Measurements from ENCODE around the gene RBMS3. TPM values are rescaled to one million over a fixed set of nuclear protein-coding genes. Genes with fewer than 3 reads are reported as not detected.
"Not testable (repeated sequence)": the region's sequence is repeated elsewhere in the genome, so short reads cannot be mapped to it uniquely, and the experiment has no call there.

The RBMS3 gene
- total RNA-seq, 1 donor from 2014 or later: 22.6 TPM

DNA sequence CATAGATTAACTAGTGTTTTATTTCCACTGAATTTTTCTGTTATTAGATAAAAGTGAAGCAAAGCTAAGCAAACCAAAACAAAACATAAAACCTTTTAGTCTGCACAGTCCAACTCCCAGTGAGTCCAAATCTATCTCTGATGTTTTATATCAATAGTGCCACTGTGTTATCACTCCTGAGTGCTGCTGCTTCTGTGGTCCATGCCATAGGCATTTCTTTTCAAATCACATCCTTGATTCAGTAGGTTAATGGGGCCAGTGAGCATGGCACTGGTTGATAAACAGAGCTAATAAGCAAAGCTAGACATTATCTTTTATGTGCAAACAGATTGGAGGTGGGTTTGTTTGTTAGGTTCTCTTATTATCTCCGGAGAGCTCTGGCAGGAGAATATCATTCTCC, 30.0 kb downstream of the RBMS3 start:
- no peak for DNase-seq (ENCODE audit: low read depth in 2 of 2)

DNA sequence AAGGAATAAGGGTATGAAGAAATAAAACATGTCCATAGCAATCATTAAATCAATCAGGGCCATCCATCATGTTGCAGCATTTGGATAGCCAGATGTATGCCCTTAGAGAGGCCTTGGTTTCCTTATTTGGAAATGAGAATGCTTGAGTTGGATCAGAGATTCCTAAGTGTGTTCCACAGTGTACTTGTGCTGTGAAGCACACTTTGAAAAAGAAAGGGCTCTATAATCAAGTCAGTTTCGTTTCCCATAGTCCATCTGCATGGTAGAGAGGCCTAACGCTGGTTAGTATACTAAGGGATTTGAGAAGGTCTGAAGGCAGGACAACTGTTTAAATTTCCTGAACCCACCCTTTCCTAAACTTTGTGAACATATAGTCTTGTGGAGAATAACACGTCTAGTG, 30.9 kb downstream of the RBMS3 start:
- DNase-seq (ENCODE audit: low read depth in 2 of 2): no peak

DNA sequence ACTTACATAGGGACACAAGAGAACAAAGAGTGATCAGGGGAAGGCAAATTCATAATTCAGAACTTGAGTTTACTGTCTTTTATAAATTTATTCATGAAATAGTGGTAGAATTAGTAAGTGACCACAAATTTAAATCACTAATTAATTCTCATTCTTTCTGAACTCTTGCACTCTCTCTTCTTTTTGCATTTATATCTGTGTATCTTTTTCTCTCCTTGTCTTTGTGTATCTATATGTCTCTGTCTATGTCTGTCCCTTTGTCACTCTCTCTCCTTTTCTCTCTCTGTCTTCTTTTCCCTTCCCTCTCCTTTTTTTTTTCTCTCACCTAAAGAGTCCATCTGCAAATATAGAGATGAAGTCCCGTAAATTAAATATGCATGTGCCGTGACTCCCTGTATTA, 31.5 kb downstream of the RBMS3 start:
- DNase-seq (ENCODE audit: low read depth in 2 of 2): no peak

DNA sequence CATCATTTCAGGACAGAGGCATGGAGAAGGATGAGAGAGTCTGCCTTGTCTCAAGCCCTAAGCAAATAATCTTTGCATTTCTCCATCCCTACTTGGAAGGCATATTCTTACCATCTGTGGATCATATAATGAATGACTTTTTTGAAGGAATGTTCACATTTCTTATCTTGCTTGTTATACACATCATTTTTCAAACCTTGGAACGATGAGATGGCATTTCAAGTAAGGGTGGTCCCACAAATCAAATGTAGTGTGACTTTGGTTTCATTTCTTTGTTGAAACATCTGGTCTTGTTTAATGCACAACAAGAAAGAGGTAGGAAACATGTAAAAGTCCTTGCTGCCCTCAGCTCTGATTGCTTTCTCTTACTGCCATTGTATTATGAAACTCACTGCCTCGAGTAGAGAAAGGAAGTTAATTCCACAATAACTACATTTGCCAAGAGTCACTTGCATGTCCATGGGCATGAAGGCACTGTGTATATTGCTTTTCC, 32.1 kb downstream of the RBMS3 start:
- DNase-seq (ENCODE audit: low read depth in 2 of 2): no peak

DNA sequence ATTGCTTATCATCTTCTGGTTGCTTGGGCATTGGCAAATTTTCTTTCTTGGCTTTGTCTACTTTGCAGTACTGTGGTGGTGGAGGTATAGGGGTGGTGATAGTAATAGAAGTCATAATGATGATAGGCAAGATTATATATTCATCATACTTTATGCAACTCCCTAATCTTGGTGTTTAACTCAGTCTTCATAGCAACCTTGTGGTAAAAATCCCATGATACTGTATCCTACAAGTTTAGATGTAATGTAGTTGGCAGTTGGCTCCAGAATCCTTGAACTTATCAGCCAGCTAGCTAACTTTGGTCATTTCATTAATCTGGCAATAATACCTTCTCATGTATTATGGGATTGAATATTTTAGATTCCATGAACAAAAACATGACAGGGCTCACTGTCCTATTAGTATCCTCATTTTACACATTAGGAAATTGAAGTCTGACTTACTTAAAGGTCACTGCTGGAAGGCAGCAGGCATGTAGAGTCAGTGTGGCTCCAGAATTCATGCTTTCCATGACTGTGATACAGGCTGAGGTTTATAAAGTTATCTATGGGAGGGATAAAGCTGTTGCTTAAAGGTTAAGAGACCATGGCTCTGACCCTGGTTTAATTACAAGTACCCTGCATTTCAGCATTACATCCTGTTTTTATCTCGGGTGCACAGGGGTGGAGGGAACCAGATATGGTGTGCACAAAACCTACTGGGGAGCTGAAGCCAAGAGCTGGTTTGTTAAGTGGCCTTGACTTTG, 33.3 kb downstream of the RBMS3 start:
- no peak for DNase-seq (ENCODE audit: low read depth in 2 of 2)

DNA sequence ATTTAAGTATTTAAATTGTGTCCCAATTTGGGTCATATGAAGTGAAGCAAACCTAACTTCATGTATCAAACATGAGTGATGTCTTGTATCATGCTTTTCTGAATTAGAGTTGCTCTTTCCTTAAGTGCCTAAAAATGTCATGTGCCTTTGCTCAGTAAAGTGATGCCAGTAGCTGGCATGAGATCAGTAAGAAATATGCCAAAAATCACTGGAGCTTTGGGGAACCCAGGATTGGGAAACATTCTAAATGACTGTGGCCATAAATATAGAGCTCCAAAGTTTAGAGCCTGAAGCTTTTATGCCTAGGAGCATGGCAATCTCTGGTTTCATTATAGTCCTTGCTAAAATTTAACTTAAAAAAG, 33.8 kb downstream of the RBMS3 start:
- DNase-seq (ENCODE audit: low read depth in 2 of 2): no peak

DNA sequence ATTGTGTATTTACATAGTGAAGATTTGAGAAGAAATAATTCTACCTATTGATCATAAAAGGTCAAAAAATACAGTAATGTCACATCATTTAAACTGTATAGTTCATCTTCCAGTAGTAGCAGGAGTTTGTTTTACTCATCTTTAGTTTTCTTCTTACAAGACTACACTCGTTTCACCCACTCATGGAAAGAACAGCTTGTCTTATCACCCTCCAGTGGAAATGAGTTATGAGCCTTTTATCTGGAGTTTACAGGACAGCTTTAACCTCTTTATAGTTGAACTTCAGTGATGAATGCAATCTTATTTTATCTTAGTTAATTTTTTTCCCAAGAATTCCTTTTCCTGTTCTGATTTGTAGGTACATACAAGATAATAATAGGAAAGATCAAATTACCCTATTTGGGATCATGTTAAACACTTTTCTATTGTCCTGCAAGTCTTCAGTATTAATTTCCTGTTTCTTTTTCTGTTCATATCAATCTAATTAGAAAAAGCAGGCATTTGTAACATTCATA, 36.8 kb downstream of the RBMS3 start:
- DNase-seq (ENCODE audit: low read depth in 2 of 2): no peak

DNA sequence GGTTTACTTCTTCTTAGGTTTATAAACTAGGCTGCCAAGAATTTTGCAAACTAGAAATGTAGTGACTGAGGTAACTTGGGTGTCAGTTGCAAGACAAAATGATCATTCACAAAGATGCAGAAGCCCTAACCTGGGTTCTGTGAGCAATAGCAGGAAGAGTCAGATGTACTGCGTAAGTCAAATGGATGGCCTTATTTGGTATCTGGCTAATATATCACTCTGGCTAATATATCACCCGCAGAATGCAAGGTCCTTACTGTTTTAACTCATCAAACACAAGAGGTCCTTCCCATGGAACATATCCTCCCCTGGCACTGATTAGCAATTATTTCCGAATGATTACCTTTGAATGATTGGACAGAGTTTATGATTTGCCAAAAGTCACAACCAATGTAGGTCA, 37.4 kb downstream of the RBMS3 start:
- no peak for DNase-seq (ENCODE audit: low read depth in 2 of 2)

DNA sequence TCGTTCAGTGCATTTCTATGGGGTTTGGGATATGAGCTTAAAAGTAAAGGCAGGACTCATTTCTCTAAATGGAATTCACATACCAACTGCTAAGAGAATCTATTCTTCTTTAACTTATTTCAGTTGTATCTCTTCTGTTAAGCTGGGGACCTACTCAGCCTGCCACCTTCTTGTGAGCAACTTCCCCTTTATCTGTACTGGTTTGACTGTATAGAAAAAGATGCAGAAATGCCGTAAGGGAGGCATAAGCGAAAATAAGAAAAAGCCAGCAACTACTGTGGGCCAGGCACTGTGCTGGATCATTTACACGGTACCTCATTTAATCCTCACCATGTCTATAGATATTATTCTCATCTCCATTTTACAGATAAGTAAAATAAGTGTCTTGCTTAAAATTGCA, 38.4 kb downstream of the RBMS3 start:
- no peak for DNase-seq (ENCODE audit: low read depth in 2 of 2)

DNA sequence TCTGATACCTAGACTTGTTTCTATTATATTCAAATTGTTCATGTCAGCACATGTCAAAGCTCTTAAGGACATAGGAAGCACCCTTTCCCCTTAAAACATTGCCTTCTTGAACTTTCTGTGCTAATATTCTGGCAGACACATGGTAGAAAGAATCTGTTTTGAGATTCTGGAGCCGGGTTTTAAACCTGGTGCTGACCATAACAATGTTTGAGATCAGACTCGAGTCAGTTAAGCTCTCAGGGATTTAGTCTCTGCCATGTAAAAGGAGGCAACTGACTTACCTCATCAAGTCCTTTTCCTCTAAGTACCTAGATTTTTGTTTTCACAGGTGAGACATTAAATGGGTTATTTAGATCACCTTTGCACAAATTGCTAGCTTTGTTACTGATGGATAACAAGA, 38.9 kb downstream of the RBMS3 start:
- DNase-seq (ENCODE audit: low read depth in 2 of 2): no peak

DNA sequence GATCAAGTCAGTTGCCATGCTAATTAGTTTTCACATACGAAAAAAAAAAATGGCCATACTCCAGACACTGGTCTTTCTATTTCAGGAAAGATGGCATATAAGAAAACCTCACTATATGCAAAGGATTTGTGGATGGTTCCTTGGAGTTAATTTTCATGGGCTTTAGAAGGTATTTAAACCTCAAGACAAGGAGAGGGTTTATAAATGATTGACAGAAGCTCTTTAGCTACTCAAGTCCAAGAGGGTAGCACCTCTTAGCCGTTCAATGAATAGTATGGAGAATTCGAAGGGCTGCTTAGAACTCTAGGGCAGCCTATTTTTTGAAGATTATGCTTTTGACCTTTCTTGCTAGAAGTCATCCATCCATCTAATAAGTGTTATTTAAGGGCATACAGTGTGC, 41.7 kb downstream of the RBMS3 start:
- DNase-seq (ENCODE audit: low read depth in 2 of 2): no peak

DNA sequence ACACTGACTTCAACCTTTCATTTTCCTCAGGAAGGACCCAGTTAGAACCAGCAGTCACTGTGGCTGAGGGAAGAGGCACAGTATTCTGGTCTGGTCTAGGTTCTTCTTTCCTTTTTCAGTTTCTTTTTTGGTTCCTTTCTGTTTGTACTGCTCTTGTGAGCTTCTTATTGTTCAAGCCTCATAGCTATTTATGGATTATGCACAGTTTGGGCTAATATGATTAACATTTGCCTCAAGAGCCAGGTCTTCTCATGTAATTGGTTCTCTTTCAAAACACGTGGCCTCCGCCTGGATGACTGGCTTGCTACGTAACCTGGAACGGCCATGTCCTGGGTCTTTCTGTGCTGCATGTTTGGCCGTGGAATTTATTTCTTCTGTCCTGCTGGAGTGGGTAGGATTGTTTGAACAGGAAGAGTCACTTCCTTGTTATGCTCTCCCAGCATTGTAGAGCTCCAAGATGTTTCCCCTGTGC, 43.3 kb downstream of the RBMS3 start:
- peak; percentile 83 to 98 for DNase-seq (ENCODE audit: low read depth in 2 of 2)

DNA sequence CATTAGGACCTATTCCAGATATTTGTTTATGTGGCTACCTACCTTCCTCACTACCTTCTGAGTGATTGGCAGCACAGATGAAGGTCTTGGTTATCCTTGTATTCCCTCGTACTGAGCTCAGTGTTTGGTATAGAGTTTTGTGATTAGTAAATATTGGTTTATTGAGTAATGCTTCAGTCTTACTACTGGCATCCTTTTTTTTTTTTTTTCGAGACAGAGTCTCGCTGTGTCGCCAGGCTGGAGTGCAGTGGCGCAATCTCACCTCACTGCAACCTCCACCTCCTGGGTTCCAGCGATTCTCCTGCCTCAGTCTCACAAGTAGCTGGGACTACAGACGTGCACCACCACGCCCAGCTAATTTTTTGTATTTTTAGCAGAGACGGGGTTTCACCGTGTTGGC, 45.7 kb downstream of the RBMS3 start:
- DNase-seq (ENCODE audit: low read depth in 2 of 2): not testable (repeated sequence)

DNA sequence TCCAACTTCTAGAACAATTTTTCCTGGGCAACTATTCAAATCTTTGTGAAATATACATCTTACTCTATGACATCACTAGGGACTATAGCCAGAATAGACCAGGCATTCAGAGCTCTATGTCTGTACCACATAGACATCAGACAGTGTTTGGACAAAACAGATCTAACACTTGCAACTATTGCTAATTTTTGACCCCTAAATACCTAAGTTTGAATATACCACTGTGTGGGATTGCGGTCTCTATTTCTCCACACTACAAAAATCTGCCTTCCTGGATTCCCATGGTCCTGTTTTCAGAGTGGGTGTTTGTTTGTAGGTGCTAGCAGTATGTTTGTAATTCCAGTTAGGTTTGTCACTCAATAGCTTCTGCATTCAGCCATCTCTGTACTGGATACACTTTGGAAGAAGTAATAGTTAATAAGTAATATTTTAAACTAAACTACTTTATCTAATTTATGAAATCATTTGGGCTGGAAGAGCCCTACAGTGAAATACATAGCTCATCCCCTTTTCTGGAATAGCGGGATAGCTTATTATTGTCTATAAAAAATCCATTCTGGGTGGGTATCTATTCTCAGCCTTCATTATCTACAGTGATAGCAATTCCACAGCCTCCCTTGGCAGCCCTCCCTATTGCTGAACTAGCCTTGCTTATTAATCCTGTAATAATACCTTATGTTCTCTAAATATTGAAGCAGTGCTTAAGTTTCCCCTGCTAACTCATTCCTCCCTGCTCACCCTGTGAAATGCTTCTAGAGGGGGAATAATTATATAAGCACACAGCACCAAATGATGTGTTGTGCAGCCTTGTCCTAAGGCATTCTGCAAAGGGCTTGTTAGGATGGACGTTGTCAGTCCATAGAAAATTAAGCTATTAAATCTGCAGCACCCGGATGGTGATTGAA, 49.4 kb downstream of the RBMS3 start:
- no peak for DNase-seq (ENCODE audit: low read depth in 2 of 2)

DNA sequence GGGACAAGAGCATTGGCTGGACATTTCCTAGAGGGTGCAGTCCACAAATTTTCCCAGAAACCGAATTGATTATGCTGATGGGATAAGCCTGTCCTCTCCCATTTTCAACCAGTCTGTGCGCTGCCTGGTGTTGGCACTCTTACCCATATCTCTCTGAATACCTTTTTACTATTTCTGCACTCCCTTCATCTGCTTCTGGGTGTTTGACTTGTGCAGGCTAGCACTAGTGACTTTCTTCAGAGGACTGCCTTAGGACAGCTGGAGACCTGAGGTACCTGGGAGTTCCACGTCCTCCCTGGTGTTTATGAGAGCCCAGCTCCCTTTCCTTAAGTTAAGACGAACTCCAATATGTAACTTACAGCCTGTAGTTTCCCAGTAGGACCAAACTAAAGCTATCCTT, 50.2 kb downstream of the RBMS3 start:
- no peak for DNase-seq (ENCODE audit: low read depth in 2 of 2)

DNA sequence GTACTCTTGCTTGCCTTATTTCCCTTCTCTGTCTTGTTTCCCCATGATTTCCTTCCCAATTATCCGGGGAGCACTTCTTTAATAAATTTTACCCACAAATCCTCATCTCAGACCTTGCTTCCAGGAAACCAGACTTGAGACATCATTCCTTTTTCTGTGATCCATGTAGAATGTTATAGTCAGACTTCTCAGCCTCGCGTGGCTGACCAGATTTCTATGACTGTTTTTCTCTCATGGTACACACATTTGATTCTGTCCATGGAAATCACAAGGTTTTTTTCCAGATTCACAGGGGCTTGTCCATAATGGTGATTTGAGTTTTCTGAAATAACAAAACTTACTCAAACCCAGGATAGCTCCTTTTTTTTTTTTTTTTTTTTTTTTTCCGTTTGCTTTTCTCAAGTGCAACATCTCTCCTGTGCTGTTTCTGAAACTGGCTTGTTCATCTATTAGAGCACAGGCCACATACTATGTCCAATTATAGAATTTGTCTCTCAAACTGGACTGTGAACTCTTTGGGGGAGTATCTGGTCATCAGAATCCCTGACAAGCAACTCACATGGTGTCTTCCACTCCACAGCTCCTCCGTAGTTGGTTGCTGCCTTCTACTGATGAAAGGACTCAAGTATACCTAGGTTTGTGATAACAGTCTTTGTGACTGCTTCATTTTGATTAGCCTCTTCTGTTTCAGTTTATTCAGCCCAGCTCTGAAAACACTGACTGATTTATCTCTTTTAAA, 50.8 kb downstream of the RBMS3 start:
- no peak for DNase-seq (ENCODE audit: low read depth in 2 of 2)

DNA sequence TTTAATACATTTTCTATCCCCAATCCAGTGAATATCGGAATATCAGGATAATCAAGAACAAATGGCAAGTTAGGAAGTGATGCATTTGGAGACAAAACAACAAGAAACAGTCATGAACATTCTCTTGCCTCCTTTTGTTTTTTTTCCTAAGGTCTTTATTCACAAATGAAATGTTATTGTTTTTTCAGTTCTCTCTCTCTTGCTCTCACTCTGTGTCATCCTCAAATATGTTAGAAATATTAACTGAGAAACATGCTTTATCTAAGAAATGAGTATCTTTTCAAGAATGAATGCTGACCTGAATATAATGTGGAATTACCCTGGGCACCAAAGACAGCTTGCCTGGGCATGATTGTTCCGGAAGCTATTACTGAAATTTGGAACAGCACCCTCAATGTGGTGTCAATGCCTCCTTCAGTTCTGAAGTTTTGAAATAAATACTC, 51.3 kb downstream of the RBMS3 start:
- peak; percentile 5 to 20 for DNase-seq (ENCODE audit: low read depth in 2 of 2)

DNA sequence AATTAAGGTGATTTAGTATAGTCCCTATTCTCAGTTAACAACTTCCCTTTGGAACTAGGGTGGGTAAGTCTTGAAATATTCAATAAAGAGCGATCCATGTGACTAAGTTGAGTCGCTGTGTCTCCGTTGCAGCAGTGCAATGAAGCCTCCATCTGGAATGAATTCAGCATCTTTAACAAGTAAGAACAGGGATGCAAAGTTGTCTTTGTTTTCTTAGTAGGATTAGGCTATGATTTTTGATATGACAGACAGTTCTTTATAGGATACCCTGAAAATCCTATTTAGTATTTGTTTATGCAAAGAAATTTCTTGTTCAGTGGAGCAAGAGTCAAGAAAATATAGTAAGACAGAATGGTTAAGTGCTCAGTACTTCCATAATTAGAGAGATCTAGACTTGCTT, 52.7 kb downstream of the RBMS3 start:
- DNase-seq (ENCODE audit: low read depth in 2 of 2): no peak

DNA sequence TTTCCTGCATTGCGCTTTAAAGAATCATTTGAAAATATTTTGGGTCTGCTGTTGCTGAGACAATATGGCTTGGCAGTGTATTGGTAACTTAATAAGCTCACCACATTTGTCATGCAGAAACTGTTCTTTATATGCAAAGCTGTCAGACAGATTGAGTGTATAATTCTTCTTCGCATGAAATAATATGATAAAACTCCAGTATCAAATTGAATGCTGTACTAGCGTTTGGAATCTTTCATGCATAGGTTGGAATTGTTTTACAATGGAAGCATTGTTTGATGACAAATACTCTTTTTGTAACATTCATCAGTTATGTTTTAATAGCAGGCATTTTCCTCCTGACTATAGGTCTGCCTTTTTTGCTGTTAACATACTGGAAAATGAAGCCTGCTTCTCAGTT, 53.8 kb downstream of the RBMS3 start:
- DNase-seq (ENCODE audit: low read depth in 2 of 2): no peak

DNA sequence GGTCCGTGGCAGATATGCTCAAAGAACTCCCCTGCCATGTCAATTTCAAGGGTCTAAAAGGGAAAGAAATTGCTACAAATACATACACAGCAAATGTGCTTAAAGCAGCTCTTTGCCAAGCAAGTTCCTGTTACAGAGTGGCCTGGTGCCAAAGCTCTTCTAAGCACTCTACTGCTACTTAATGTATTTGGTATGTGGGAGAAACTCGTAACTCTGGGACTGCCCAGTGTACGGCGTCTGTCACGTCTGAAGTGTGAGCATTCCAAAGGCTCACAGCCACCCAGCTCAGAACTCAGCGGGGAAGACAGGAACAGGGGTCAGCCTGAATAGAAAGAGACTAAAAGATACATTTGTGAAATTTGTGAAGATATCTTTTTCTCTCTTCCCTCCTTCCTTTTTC, 54.6 kb downstream of the RBMS3 start:
- peak; percentile 79 to 97 for DNase-seq (ENCODE audit: low read depth in 2 of 2)

DNA sequence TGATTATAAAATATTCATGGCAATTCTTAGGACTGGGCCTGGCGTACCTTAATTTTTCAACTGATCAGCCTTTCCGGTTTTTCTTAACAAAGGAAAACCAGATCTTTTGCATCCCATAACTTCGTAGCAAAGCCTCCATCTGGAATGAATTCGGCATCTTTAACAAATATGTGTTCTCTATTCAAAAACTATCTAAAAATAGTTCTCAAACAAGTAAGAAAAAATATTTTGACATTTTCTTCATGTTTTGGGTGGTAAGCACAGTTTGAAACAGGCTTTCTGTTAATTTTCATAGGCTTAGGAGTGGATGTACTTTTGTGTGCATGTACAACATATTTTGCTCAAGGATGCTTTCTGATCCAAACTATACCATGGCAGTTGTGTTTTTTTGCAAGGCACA, 55.1 kb downstream of the RBMS3 start:
- DNase-seq (ENCODE audit: low read depth in 2 of 2): peak in 1 of 2 donors; percentile 13

DNA sequence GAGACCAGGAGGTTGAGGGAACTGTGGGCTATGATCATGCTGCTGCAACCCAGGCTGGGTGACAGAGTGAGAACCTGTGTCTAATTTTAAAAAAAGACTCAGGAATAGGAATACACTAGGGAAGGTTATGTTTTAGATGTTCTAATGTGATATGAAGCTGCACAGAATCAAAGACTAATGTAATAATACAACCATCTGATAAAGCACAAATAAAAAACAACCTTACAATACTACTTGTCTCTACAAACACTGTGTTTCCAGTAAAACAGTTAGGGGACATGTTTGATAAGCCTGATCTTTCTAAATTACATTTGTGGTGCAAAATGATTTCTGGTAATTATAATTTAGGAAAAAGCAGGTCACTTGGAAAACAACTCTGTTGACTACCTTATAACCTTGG, 56.7 kb downstream of the RBMS3 start:
- DNase-seq (ENCODE audit: low read depth in 2 of 2): no peak

Data from lung microvascular endothelial cell (primary cell).